Fibroblast of skin of right quadriceps (primary cell): ENCODE measurements around the gene SHB.
A peak's percentile ranks its signal among the peaks of the same experiment; 100 is the strongest.
"Not testable (repeated sequence)": the region's sequence is repeated elsewhere in the genome, so short reads cannot be mapped to it uniquely, and the experiment has no call there.

ENCODE experiments used
- DNase-seq: peaks from one replicate; pipeline ENCODE4 v3.0.0-alpha.2; 2013

SHB gene

GRCh38 chr9:38061326-38061977, 7.6 kb downstream of the SHB start:
- DNase-seq, result no peak

DNA sequence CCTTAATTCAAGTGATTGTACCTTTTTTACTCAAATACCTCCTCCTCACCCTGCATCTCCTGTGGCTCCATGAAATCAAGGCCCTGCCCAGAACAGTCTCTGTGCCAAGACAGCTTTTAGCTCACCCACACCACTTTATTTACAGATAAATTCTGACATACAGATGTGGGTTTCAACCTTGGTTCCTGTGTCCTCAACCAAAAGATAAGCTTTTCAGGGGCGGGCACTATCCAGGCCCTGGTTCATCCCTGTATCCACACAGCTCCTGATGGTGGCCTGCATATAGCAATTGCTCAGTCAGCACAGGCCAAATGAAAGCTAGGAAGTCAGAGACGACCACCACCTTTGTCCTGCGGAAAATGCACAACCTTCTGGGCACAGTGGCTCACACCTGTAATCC, 8.3 kb downstream of the SHB start:
- no peak for DNase-seq

DNA sequence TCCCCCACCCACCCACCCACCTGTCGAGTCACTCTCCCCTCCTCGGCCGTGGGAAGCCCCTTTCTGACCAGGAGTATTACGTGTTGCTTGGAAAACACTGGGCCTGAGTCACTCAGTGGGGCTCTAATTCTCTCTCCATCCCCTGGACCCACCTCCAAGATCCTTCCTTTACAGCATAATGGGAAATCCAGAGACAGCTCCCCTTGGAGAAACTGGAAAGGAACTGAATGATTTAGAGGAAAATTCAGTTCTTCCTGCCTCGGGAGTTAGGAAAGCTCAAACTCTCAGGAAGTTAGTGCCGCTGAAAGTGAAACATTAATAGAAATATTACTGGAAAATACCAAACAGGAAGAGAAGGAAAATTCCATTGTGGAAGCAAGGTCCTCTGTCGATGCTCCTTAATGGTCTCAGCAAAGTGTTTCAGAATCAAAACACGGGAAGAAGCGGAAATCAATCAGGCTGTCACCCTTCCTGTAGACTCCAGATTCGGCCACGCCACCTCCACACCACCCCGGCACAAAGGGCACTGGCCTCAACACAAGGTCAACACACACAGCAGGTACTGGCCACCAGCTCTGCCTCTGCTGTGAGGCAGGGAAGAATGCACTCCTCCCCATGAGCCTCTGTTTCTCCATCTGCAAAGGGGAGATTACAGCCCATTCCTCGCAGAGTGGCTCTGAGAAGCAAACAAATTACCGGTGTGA, 9.6 kb downstream of the SHB start:
- no peak for DNase-seq

DNA sequence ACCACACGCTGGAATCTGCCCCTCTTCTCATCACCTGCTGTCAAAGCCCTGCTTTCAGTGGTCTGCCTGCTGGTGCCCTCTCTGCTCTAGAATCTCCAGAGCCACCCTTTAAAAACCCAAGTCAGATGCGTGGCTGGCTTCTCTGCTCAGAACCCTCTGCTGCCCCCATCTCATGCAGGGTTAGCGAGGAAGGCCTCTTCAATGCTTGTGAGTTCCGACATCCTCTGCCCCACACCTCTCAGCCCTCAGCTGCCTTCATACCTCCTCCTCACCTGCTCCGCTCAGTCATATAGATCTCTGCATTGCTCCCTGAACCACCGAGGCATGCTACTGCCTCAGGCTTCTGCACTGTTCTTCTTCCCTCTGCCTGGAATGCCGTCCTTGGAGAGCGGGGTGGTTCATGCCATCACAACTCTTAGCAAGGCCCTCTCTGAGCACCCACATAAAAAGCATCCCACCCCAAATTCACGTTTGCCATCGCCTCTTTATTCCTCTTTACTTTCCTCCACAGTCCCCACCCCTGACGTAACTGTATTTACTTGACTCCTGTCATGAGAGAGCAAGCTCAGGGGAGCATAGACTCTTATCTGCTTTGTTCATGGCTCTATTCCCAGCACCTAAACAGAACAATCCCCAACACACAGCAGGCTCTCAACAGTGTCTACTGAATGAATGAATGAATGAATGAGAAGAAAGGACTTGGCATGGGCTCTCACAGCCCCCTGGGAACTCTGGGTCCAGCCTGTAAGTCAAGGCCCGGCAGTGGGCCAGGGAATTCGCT, 10.4 kb downstream of the SHB start:
- DNase-seq, result no peak

DNA sequence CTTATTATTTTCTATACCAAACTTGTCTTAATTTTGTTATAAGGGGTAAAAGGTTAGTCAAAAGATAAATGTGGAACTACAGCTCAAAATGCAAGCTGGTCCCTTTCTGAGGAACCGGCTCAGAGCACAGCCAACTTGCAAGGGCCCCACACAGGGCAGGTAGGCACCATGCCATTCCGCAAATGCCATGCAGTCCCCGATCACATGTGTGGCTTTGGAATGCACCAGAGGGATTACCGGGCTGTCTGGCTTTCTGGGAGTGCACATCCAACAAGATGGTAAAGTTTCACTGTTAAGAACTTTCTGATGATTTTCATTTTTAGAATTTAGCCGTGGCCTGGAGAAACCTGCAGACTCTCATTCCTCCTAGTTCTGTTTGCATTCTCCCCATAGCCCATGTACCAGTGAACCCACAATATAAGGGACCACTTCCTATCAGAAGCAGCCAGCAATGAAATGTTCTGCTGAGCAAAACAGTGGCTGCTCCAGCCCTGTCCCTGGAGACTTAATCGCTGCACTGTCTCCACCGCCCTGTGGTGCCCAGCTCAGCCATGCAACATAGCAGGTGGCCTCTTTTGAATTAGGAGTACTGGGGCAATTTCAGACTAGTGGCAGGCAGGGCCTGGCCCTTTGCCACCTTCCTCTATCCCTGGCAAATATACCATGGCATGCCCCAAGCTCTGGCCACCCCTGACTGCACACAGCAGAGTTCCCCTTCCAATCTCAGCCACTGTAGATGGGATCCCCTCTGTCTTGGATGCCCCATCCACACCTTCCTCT, 11.4 kb downstream of the SHB start:
- no peak for DNase-seq

- no peak for DNase-seq
Observed at GRCh38 chr9:38054653-38055052, 14.4 kb downstream of the SHB start.

DNA sequence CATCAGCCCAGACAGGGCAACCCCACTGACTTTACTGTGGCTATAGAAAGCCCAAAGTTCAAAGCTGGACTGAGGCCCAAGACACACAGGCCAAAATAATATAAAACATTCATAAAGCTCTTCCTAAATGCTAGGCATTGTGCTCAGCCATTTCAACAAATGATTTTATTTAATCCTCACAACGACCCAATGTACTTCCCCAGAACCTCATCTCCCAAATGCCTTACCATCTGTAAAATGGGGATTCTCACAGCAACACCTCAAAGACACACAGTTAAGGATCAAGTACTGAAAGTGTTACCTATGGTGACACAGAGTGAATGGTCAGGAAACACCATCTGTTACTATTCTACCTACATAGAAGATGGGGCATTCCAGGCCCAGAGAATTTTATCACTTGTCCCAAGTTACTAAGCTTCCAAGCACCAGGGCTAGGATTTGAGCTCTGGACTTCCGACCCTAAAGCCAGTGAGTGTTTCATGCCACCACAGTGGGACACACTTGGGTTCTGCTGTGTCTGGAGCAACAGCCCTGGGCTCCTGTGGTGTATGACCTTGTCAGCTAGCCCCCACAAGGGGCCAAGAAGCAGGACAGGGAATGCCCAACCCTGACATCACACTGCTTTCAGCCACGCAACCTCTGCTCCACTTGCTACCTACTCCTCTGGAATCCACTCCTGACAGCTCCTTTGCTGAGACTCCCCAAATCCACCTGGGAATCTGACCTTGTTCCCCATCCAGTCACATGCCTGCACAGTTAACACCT, 15.1 kb downstream of the SHB start:
- no peak for DNase-seq

DNA sequence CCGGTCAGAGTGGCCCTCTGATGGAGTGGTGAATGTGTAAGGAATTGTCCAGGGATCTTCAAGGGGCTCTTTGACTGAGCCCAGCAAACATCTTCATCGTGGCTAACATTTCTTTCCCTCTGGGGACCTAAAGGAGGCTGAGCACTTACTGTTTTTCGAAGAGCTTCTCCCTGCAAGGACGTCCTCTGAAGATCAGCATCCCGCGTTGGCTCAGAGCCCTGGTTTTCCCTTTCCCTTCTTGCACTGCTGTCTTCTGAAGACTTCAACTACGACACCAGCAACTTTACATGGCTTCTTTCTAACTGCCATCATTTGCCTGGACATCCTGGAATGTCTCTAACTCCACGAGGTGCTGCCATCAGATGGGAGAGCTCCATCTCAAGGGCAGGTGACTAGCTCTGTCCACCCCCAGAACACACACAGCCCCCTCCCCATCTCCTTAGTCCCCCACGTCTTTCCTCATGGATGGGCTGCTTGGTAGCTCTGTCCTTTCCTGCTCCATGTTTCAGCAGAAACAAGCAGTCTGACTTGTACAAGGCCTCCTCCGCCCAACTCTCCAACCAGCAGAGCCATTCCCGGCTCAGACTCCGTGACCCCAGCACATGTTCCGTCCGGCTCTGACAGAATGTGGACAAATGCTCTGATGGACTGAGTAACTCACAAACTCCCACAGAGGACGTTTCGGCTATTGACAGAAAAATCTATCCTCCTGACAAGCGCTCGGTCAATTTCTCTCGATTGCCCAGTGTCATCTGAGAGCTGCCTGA, 17.1 kb downstream of the SHB start:
- DNase-seq, result no peak

DNA sequence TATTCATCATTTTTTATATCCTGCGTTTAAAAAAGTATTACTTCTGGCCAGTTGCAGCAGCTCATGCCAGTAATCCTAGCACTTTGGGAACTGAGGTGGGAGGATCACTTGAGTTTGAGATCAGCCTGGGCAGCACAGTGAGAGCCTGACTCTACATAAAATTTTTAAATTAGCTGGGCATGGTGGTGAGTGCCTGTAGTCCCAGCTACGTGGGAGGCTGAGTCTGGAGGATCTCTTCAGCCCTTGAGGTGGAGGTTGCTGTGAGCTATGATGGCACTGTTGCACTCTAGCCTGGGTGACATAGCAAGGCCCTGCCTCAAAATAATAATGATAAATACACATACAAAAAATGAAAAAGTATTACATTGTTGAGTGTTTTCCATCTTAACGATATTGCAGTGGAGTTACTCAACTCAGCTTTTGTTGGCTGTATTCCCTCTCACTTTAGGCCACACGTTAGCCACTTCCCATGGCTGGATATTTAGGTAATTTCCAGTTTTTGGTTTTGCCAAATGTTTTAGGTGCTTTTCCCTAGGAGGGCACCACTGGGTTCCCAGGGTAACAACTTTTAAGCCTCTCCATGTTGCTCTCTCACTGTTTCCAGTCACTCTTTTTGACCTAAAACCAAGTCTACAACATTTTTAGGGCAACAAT, 20.6 kb downstream of the SHB start:
- peak; percentile 44 for DNase-seq

DNA sequence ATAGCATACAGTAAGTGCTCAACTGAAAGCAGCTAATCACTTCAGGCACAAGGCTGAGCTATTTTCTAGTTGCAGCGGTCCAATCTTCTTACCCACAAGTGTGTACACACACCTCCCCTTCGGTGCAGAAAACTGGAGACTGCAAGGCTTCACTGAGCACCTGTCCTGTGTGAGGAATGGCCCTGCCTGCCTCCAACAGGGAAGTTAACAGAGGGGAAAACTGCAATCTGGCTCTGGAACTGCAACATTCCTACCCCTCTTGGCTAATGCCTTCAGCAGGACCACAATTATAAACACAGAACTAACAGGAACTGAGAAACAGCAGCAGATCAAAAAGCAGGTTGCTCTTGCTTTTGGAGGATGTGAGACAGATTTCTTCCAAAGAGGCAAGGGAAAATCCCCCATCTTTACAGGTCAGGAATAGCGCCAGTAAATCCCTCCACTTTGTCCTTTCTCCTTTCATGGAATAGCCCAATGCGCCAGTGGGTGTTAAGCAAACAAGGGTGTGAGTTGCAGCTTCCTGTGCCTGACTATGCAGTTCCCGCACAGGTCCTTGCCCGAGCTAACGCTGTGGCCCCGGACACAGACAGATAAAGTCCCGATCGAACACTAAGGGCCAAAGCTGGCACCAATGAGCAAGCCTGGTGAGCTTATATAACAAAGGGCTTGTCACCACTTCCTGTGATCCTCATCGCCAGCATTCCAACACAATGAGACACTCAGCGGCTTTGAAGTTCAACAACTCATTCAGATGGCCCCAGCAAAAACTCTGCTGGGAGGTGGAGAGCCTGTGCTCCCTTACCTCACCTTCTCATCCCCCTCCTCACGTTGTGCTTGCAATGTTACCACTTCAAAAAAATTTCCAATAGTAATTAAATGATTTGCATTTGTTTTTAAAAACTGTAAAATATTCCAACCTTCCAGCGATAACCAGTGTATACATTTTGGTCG, 21.5 kb downstream of the SHB start:
- DNase-seq, result peak; percentile 92

DNA sequence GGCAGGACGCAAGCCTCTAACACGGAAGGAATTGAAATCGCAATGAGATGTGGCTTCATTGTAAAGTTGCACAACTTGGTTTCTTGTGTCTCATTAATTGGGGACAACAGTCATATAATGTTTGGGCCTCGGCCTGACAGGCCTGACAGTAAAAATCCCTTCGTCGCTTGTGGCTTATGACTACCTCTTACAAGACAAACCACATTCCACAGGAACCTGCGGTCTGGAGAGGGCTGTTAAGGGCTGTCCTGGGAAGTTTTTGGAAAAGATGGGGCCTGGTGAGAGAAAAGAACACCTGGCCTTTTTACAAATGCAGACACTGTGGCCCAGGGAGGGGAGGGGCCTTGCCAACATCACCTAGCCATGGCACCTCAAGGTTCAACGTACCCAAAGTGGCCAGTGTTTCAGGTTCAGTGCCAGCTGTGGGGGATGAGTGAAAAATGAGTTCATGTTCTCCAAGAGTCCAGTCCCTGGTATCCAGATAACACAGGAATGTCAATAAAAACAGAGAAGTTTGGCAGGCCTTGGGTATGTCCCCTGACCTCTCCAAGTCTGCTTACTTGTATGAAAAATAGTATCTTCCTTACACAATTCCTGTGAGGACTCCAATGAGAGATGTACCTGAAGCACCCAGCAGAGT, 22.2 kb downstream of the SHB start:
- DNase-seq, result peak; percentile 74

- DNase-seq, result not testable (repeated sequence)
Observed at GRCh38 chr9:38045939-38046338, 23.1 kb downstream of the SHB start.

- DNase-seq, result no peak
Observed at GRCh38 chr9:38044706-38045105, 24.3 kb downstream of the SHB start.

DNA sequence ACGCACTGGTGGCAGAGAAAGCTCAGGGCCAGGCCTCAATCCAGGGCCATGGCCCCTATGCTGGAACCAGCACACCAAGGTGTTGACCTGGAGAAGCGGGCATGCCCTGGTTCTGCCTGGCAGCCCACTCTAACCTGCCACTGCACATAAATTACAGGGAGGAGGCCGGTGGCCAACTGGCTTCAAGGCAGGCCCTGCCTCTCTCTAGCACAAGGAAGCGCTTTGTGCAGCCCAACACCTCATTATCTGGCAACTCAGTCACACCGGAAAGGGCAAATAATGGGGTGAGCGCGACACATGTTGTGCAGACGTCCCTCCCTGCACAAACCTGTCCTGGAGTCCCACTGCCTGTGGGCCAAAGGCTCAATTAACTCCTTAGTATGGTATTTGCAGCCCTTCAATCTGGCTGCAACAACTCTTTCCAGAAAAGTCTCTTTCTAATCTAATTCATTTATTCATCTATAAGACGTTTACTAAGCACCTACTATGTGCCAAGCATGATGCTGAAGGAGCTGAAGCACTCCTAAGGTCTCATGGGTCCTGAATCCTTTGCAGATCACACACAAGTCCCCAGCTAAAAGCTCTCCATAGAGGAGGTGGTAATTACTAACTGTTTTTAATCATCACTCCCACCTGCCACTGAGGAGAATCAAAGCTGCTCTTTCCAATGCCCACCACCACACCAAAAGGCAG, 24.9 kb downstream of the SHB start:
- no peak for DNase-seq

DNA sequence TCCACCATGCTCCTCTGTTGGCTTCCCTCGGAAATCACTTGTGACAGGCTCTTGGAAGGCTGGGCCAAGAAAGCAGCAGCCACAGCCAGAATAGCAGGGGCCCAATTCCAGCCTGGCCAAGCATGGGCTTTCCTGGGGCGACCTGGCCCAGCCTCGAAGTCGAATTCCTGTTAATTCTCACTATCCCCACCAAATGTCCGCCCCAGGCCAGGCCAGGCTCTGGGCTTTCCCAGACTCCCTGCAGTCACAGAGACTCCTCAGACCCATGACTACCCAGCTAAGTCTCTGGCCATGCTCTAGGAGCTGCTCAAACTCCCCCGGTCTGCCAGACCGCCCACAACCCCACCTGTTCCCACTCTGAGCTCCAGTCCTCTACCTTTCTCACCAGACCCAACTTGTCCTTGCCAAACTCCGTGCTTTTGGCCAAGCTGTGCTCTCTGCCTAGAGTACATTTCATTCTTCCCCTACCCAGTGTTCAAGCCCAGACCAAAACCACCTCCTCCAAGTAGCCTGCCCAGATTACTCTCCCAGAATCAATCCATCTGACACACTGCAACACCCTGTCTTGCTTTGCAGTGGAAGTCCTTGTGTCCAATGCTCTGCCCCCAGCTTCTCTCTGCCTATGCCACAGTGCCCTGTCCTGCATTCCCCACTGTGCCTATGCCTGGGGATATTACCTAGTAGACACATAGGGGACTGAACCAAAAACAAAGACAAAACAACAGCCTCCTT, 26.2 kb downstream of the SHB start:
- DNase-seq, result no peak

DNA sequence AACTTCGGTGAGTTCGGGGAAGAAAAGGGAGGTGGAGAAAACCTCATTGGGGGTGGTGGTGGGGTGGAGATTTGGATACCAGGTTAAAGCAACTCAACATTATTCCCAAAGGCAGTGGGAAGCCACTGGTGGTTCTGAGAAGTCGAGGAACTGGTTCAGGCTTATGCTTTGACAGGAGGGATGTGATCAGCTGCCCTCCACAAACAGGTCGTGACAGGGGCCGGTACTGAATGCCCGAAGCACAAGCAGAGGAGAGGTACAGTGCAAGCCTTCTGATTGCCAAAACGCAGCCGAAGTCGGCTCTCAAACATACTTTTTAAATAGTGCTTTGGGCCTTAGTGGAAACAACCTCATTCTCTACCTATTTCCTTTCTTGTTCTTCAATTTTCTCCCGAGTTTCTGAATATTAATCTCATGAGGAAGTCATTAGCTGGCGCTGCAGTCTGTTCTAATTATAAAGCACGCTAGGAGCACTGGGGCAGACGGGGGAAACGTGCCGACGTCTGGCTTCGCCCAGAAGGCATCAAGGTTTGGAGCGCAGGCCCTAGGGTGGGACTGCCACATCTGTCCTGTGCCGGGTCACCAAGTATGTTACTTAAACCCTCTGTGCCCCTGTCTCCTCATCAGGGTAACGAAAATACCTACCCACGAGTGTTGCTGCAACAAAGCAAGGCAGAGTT, 27.3 kb downstream of the SHB start:
- DNase-seq, result no peak

DNA sequence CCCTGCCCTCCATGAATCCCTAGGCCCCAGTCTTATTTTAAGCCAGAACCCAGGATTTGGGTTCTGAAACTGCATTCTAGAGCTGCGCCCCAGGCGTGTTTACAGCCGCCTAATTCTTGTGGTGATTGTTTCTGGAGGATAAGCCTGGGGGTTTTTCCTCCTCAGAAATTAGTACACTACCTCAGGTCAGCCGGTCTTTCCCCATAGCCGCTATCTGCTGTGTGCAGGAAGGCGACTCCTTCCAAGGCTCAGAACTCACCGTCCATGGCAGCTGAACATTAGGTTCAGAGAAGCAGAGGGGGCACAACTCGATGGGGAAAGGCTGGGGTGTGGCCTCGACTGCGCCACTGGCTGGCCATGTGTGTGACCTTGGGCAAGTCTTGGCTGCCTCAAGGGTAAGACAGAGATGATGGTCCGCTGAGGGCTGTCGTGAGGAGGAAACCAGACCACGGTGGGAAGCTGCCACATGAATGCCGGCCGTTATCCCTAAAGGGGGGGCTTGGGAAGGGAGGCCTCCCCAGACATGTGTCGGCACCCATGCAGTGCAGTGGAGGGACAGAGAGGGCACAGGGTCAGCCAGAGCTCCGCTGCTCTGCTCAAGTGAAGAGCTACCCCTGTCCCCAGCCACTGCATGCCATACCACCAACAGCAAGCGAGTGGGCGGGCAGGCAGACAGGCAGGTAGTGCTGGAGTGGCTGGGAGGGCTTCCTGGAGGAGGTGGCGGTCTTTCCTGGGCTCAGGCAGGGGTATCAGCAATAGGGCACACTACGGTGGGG, 28.9 kb downstream of the SHB start:
- DNase-seq, result no peak
